Activated B cell treated with CpG ODN at 0.5 μM for 24 hours (primary cell): ENCODE data around the gene COG3. TPM values are rescaled to one million over a fixed set of nuclear protein-coding genes. Genes with fewer than 3 reads are reported as not detected.

ENCODE experiments used
- ATAC-seq: fragments of 200-7000 bp; cut with Tn5 transposase; one replicate; pipeline ENCODE4 v1.10.0; 2021; ENCODE audit warnings: low read depth, mild to moderate bottlenecking, moderate library complexity
- CTCF ChIA-PET: fragments of 350-600 bp; sonication (Branson Sonifier 250); formaldehyde crosslinking; loops from one replicate; lab custom pipeline; 2021; ENCODE audit warnings: antibody characterized with exemption; lab: Charles Lee
- POLR2A ChIA-PET: fragments of 350-600 bp; sonication (Branson Sonifier 250); formaldehyde crosslinking; loops from one replicate; lab custom pipeline; 2021; ENCODE audit warnings: antibody characterized with exemption; lab: Charles Lee
- DNase-seq: peaks from one replicate; pipeline ENCODE4 v3.0.0; 2022
- H3K27ac Mint-ChIP-seq: one replicate; pipeline ENCODE4 v1.8.0; 2020; ENCODE audit warnings: mixed read lengths
- H3K27me3 Mint-ChIP-seq: one replicate; pipeline ENCODE4 v1.8.0; 2021; ENCODE audit warnings: mixed read lengths
- H3K36me3 Mint-ChIP-seq: one replicate; pipeline ENCODE4 v1.8.0; 2021; ENCODE audit warnings: low read depth, mixed read lengths
- H3K4me1 Mint-ChIP-seq: one replicate; pipeline ENCODE4 v1.8.0; 2021; ENCODE audit warnings: mixed read lengths
- H3K4me3 Mint-ChIP-seq: one replicate; pipeline ENCODE4 v1.8.0; 2020; ENCODE audit warnings: mild to moderate bottlenecking, mixed read lengths
- H3K9me3 Mint-ChIP-seq: one replicate; pipeline ENCODE4 v1.8.0; 2020; ENCODE audit warnings: mixed read lengths
- intact Hi-C: fragments of 100-400 bp; cut with micrococcal nuclease; formaldehyde crosslinking; loops from one replicate; pipeline ENCODE4 v1.15.1; 2024
- total RNA-seq: library from RNA; stranded (reverse); gene quantifications from 2 replicates; pipeline ENCODE4 v1.2.3, GENCODE V29; 2022
- TF ChIP-seq, protein P1 (sequence below): fragments of 200-600 bp; IDR thresholded peaks from one replicate; pipeline ENCODE4 v1.8.0; 2022; ENCODE audit warnings: antibody characterized with exemption, mild to moderate bottlenecking

Gene COG3
- total RNA-seq, 1 donor from 2014 or later, result 31.6 TPM

GRCh38 chr13:45516757-45517156 is 52.0 kb downstream of the COG3 start:
- Mint-ChIP-seq H3K27me3 (no peaks in the 10 kb centered on the region), H3K4me1 (no peaks in the 10 kb centered on the region), H3K27ac (no peak overlapping the region), H3K36me3 (peaks cover 78% of the 10 kb centered on the region), H3K4me3 (no peak overlapping the region), H3K9me3 (no peaks in the 10 kb centered on the region)
- CTCF ChIA-PET, result no interaction called here
- POLR2A ChIA-PET, result no interaction called here
- intact Hi-C loops, result no loop called here
- DNase-seq (no peak), ATAC-seq (no peak)
- TF ChIP-seq, protein P1, sequence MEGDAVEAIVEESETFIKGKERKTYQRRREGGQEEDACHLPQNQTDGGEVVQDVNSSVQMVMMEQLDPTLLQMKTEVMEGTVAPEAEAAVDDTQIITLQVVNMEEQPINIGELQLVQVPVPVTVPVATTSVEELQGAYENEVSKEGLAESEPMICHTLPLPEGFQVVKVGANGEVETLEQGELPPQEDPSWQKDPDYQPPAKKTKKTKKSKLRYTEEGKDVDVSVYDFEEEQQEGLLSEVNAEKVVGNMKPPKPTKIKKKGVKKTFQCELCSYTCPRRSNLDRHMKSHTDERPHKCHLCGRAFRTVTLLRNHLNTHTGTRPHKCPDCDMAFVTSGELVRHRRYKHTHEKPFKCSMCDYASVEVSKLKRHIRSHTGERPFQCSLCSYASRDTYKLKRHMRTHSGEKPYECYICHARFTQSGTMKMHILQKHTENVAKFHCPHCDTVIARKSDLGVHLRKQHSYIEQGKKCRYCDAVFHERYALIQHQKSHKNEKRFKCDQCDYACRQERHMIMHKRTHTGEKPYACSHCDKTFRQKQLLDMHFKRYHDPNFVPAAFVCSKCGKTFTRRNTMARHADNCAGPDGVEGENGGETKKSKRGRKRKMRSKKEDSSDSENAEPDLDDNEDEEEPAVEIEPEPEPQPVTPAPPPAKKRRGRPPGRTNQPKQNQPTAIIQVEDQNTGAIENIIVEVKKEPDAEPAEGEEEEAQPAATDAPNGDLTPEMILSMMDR, result no peak

GRCh38 chr13:45518525-45519245 is 53.9 kb downstream of the COG3 start:
- no peak for ATAC-seq
- CTCF ChIA-PET, result no interaction called here

DNA sequence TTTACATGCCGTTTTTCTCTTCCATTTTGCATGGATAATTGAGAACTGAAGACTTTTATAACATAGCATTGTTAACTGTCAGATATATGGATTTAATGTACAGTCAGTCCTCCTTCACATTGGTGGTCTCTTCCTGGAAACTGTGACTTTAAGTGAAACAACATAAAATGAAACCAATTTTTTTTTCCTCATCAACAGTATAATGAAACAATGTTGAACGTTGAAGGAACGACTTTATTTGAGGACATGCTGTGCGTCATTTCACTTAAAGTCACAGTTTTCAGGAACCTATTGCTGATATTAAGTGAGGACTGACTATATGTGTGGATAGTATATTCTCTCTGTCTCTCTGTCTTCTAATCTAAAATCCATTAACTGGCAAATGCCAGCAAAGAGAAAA is 54.8 kb downstream of the COG3 start:
- CTCF ChIA-PET, result no interaction called here
- no peaks in the 10 kb centered on the region for H3K9me3 Mint-ChIP-seq

More at GRCh38 chr13:45518525-45519245, 53.9 kb downstream of the COG3 start:
- intact Hi-C loops, result no loop called here
- POLR2A ChIA-PET, result no interaction called here
- H3K4me3 Mint-ChIP-seq, result no peak overlapping the region
- no peaks in the 10 kb centered on the region for H3K27me3 Mint-ChIP-seq
- DNase-seq, result no peak
- TF ChIP-seq, protein P1, result no peak
- peaks cover 78% of the 10 kb centered on the region for H3K36me3 Mint-ChIP-seq
- no peaks in the 10 kb centered on the region for H3K4me1 Mint-ChIP-seq
- no peaks in the 10 kb centered on the region for H3K9me3 Mint-ChIP-seq
- H3K27ac Mint-ChIP-seq, result no peak overlapping the region

DNA sequence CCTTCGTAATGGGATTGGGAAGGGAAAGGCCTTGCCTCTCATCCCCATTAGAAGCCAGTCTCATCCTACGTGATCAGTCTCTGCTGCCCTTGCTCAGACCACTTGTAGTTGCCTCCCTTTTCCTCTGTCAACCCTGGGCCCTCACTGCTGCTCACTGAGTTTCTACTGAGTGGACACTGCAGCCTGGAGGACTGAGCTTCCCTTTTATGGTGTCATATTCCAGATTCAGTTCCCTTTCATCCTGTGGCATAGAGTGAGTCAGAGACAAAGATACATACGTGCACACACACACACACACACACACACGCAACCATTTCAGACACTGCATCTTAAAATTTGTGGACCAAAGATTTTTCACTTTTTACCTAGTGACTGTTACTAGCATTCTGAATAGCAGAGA is 56.6 kb downstream of the COG3 start:
- Mint-ChIP-seq H3K4me1 (no peaks in the 10 kb centered on the region), H3K9me3 (no peaks in the 10 kb centered on the region), H3K27ac (no peak overlapping the region), H3K36me3 (peaks cover 86% of the 10 kb centered on the region), H3K27me3 (no peaks in the 10 kb centered on the region), H3K4me3 (no peak overlapping the region)
- TF ChIP-seq, protein P1, result no peak
- DNase-seq, result no peak
- no peak for ATAC-seq
- CTCF ChIA-PET, result no interaction called here
- POLR2A ChIA-PET, result no interaction called here
- intact Hi-C loops, result no loop called here

More for the DNA sequence above, 54.8 kb downstream of the COG3 start:
- H3K4me3 Mint-ChIP-seq, result no peak overlapping the region
- H3K27ac Mint-ChIP-seq, result no peak overlapping the region
- ATAC-seq (no peak), DNase-seq (no peak)
- H3K36me3 Mint-ChIP-seq, result peaks cover 83% of the 10 kb centered on the region
- no peaks in the 10 kb centered on the region for H3K27me3 Mint-ChIP-seq
- POLR2A ChIA-PET, result no interaction called here
- TF ChIP-seq, protein P1, result no peak
- intact Hi-C loops, result no loop called here
- H3K4me1 Mint-ChIP-seq, result no peaks in the 10 kb centered on the region

DNA sequence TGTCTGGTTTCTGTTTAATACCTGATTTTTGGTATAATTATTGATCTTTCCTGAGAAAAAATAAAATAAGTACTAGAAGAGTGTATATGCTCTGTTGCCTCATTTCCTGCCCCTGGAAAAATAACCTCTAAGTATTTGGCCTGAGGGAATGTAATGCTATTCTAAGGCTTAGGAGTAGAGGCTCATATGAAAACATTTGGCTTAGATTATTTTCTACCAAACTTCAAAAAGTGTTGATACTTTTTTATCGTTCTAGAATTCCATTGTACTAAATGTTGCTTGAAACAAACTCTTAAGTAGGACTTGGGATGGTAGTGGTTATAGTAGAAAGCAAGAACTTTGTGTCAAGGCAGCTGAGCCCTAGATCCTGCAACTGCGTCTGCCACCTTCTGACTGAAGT is 57.8 kb downstream of the COG3 start:
- CTCF ChIA-PET, result no interaction called here
- Mint-ChIP-seq H3K27me3 (no peaks in the 10 kb centered on the region), H3K27ac (no peak overlapping the region), H3K4me1 (no peaks in the 10 kb centered on the region), H3K9me3 (no peaks in the 10 kb centered on the region), H3K4me3 (no peak overlapping the region), H3K36me3 (peaks cover 87% of the 10 kb centered on the region)
- POLR2A ChIA-PET, result no interaction called here
- TF ChIP-seq, protein P1, result no peak
- intact Hi-C loops, result no loop called here
- ATAC-seq (no peak), DNase-seq (no peak)
